Transverse colon (tissue), 4 donors: ENCODE results near the gene SUMF1.

Experiments used
- CTCF ChIP-seq, 5 experiments: fragments of 200-600 bp in 3 of 5; fragments of 450-650 bp in 2 of 5; sonication (generic) in 3 of 5; IDR thresholded peaks; 1 replicate in 2 of 5; 2 replicates in 3 of 5; pipeline ENCODE4 v1.5.1; 2016 to 2017; ENCODE audit warnings: antibody characterized with exemption in 5 of 5, inconsistent platforms in 3 of 5, mild to moderate bottlenecking in 2 of 5, moderate library complexity in 1 of 5
- EP300 ChIP-seq: sonication (generic); formaldehyde crosslinking; IDR thresholded peaks from one replicate; pipeline ENCODE4 v1.6.1; 2017; ENCODE audit warnings: antibody characterized with exemption, low read depth
- POLR2A ChIP-seq: fragments of 450-650 bp; IDR thresholded peaks from one replicate; pipeline ENCODE4 v1.6.1; 2016; ENCODE audit warnings: antibody characterized with exemption, mild to moderate bottlenecking, moderate library complexity
- POLR2AphosphoS5 ChIP-seq, 3 donors: sonication (generic); formaldehyde crosslinking; IDR thresholded peaks; one replicate each; pipeline ENCODE4 v1.6.1; 2016; ENCODE audit warnings: antibody characterized with exemption in 3 of 3

GRCh38 chr3:4396542-4396941 lies 70.5 kb downstream of the SUMF1 start:
- TF ChIP-seq EP300 (no peak), POLR2A (no peak), CTCF (IDR thresholded peaks at IDR 0.05) (no peak), POLR2AphosphoS5 (IDR thresholded peaks at IDR 0.05) (no peak)
